Measurements from ENCODE around the gene PTPRCAP.
A peak's percentile ranks its signal among the peaks of the same experiment; 100 is the strongest.

PTPRCAP gene

DNA sequence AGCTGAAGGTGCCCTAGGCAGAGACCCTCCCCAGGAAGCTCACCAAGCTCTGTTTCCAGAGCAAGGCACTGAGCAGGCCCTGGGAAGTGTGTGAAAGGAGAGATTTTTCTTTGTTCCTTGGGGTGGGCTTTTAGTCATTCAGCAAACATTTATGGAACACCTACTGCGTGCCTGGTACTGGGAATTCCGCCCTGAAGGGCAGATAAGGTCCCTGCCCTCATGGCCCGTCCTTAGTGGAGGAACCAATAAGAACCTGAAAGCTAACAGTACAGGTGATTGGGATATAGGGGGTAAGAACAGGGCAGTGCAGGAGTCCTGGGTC, 27.7 kb upstream of the PTPRCAP start:
- no peak for DNase-seq (ENCODE audit: low spot score)

DNA sequence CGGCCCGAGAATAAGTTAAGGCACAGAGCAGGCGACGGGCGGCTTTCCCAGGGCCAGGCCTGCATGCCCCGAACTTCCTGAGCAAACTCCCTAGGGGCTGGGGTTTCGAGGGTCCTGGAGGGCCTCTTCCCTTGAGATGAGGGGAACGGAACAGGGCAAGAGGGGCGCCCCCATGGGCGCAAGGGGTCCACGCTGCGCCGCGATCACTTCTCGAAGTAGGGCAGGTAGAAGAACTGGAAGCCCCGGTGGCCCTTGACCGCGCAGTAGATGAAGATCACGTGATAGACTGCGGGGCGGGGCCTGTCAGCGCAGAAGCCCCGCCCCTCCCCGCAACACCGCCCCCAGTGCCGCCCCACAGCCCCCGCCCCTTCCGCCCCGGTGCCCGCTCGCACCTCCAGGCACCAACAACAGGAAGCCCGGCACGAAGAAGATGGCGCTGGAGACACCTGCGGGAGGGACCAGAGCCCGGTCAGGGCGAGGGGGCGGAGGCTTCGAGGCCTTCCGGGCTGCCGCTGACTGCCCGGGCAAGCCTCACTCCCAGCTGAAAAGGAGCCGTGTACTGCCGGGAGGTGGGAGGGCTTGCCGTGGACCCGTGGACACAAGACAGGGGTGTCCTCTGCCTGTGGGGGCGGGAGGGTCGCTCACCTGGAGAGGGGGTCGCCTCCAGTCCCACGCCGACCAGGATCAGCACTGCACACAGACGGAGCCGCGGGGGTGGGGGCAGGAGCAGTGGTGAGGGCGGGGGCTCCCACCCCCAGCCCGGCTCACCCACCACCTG, 27.1 kb upstream of the PTPRCAP start:
- peak; percentile 84 for DNase-seq (ENCODE audit: low spot score)

GRCh38 chr11:67463680-67464410, 26.4 kb upstream of the PTPRCAP start:
- DNase-seq (ENCODE audit: low spot score): no peak

DNA sequence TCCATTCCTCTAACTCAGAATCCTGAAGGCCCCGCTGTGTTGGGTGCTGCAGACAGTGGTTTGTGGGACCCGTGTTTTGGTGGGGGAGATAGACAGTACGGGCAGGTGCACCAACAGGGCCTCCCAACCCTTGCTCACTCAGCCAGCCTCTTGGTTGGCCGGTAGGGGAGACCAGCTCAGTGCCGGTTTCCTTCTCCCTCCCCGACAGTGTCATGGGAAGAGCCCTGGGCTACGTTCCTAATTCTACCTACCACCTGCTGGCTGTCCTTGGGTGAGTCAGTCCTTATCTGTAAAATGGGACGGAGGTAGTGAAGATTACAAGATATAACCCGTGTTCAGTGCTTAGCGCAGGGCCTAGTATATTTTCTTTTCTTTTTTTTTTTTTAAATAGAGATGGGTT, 25.7 kb upstream of the PTPRCAP start:
- no peak for DNase-seq (ENCODE audit: low spot score)

DNA sequence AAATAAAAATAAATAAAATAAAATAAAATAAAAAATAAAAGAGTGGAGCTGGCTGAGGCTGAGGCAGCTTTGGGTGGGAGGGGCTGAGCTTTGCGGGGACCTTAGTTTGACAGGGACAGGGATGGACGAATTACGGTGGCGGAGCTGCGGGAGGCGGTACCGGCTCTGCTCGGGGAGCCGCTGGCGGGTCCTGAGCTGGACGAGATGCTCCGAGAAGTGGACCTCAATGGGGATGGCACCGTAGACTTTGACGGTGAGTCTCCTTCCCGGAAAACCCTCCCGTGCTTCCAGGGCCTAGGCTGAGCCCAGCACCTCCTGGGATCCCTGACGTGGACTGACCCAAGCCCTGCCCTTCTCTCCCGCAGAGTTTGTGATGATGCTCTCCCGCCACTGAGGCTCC, 20.8 kb upstream of the PTPRCAP start:
- DNase-seq (ENCODE audit: low spot score): no peak

GRCh38 chr11:67457453-67457852, 20.0 kb upstream of the PTPRCAP start:
- no peak for DNase-seq (ENCODE audit: low spot score)

DNA sequence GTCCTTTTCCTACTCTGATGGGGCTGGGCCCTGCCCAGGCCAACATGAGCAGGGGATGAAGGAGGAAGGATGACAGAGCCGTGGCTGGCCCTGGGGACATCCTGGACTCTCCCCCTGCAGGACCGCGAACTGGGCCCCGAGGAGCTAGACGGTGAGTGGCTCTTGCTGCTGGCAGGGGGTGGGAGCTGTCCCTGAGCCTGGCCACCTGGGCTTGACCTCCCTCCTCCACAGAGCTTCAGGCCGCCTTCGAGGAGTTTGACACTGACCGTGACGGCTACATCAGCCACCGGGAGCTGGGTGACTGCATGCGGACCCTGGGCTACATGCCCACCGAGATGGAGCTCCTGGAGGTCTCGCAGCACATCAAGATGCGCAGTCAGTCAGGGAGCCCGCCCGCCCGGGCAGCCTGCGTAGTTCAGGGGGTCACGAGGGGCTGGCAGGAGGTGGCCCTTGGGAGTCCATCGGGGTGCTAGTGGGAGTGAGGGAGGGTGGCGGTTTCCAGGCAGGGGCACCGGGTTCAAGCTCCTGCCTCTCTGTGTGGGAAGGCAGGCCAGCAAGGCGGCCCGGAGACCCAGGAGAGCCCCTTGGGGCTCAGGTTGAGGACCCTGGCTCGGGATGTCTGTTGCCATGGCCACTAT, 18.7 kb upstream of the PTPRCAP start:
- DNase-seq (ENCODE audit: low spot score): no peak

- DNase-seq (ENCODE audit: low spot score): no peak
These were observed 17.6 kb upstream of the PTPRCAP start, which contains the start of gene CABP4 for GRCh38 chr11:67455054-67455453. Gene CABP4, plus strand, starts transcription at chr11:67455354. Its CDS starts 70 bp downstream, at chr11:67455424.

GRCh38 chr11:67453816-67454732, 16.6 kb upstream of the PTPRCAP start:
- no peak for DNase-seq (ENCODE audit: low spot score)

GRCh38 chr11:67452141-67452952, 14.9 kb upstream of the PTPRCAP start, which contains the start of gene GPR152:
Gene GPR152, minus strand, starts transcription at chr11:67452729. Its CDS starts 5 bp downstream, at chr11:67452724.
- DNase-seq (ENCODE audit: low spot score): no peak

DNA sequence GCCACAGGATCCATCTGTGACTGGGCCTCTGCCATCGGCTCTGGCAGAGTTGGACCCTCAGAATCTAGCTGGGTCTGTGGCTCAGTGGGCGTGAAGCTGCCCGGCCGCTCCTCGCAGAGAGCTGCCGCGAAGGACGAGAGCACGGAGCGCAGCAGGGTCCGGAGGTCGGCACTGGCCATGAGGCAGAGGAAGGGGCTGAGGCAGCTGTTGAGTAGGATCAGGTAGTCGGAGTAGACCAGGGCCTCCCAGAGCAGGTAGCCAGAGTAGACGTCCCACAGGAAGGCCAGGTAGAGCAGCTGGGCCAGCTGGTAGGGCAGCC, 14.1 kb upstream of the PTPRCAP start:
- DNase-seq (ENCODE audit: low spot score): no peak

- no peak for DNase-seq (ENCODE audit: low spot score)
These were observed 13.5 kb upstream of the PTPRCAP start for GRCh38 chr11:67450796-67451657.

DNA sequence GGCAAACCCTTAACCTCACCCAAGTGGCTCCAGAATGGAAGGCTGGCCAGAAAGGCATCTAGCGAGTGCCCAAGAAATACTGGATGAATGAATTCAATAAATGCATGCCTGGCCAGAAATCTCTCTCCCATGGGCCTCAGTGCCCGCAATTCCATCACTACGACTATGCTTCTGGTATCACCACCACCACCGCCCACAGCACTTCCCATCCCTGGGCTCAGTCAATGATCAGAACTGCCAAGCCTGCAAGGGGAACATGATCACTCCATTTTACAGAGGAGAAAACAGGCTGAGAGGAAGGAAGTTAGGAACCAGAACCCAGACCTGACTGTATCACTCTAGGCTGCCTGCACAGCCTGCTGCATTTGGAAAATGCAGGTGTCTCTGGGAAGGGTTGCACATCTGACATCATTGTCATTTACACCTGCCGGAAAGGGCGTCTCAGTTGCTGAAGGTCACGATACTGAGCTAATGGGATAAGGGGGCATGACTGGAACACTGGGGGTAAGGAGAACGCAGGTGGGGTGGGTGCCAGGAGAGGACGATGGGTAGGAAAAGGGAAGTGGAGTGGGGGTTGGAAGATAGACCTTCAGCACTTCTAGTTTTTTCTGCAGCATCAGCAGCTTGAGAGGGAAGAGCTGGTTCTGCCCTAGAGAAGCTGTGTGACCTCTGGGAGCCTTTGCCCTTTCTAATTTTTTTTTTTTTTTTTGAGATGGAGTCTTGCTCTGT, 11.8 kb upstream of the PTPRCAP start:
- DNase-seq (ENCODE audit: low spot score): no peak

DNA sequence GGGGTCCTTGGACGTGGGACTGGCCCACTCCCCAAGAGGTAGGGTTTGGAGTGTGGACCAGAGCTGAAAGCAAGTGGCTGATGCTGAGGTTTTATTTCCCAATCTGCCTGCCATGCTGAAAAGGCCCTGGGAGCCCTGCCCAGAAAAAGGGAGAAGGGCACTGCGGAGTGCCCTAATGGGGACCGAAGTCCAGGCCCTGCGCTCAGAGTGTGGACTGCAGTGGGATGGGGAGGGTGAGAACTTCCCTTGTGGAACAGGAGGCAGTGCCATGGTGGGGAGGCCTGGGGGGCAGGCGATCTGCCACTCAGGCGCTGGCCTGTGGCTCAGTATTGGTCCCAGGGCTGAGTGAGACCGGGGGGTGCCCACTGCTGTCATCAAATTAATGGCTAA, 10.7 kb upstream of the PTPRCAP start:
- no peak for DNase-seq (ENCODE audit: low spot score)

DNA sequence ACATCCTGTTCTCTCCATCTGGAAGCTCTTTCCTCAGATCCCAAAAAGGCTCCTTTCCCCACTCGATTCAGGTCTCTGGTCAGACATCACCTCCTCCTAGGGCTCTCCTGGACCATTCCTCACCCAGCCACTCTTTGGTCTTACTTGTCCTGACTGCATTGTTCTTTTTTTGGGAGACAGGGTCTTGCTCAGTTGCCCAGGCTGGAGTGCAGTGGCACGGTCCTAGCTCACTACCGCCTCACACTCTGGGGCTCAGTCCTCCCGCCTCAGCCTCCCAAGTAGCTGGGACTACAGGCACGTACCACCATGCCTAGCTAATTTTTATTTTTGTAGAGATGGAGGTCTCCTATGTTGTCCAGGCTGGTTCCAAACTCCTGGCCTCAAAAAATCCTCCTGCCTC, 8.0 kb upstream of the PTPRCAP start:
- no peak for DNase-seq (ENCODE audit: low spot score)

- DNase-seq (ENCODE audit: low spot score): peak; percentile 45
These were observed 5.3 kb upstream of the PTPRCAP start for GRCh38 chr11:67442504-67443404.

DNA sequence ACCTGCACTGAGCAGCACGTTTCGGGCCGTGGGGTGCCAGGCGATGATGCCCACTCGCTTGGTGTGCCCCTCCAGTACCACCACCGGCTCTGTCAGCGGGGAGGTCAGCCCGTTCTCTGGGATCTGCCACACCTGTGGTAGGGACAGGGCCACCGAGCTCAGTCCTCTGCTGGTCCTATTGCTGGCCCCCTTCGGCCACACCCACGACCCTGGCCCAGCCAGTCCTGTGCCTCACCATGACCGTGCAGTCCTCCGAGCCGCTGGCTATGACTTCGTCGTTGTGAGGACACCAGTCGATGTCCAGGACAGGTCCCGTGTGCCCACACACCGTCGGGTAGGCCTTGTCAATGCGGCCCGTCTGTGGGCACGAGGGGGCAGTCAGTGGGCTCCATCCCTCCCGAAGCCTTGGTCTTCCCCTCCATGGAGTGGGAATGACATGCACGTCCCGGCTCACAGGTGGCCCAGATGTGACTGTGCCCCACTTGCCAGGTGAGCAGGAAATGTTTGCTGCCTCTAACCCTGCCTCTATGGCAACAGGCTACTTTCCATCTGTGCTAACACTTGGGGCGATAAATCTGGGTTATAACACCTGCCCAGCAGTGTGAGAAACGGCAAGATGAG, 4.4 kb upstream of the PTPRCAP start:
- DNase-seq (ENCODE audit: low spot score): no peak

DNA sequence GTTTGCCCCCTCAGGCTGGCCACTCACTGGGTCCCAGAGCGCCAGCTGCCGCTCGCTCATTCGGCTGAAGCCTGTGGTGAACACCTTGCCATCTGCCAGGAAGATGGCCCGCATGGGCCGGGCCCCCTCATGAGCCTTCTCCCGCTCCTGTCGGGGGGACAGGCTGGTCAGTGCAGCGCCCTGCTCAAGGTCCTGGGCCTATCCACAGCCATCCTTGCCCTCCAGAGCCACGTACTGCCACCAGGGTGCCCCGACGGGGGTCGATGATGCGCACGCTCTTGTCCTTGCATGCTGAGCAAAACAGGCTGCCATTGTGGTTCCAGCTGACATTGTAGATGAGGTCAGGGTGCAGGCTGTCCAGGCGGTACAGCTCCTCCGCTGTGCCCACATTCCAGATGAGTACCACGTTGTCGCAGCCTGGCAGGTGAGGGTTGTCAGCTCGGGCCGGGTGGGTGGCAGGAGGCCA, 3.6 kb upstream of the PTPRCAP start:
- DNase-seq (ENCODE audit: low spot score): no peak
